Measurements from ENCODE around the gene ANGEL1.

Gene ANGEL1

DNA sequence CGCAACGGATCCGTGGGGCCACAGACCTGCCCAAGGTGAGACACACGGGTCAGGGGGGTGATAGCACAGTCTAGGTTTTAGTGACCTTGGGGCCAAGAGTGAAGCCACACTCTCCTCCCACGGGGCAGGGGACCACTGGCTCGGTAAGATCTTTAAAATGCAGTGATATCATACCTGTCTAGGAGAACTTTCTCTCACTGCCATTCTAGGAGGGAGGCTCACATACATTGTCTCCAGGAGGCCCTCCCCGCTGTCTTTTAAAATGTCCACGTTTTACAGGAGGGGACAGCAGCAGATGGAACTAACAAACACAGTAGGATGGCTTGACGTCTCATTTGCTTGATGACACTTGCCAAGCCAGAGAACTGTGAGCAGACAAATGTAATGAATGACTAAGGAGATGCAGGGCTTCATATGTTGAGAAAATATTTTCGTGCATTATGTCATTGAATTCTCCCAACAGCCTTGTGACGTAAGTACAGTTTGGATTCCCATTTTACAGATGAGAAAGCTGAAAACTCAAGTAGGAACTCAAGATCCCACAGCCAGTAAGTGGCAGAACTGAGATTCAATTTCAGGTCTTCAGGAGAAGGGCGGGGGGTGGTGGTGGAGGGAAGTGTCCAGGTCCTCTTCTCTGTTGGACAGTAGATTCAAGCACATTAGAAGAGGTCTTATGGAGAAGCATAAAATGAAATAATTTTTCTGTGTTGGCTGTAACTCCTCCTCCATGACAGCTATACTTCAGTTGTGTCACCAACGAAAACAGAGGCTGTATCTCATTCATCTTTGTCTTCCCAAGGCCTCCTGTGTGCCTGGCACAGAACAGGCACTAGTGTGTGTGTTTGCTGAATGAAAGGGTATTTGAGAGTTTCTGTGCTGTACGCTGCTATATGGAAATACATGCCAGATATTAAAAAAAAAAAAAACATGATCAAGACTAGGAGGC lies 49.3 kb downstream of the ANGEL1 start:
- DNase-seq, result peak; percentile 57

DNA sequence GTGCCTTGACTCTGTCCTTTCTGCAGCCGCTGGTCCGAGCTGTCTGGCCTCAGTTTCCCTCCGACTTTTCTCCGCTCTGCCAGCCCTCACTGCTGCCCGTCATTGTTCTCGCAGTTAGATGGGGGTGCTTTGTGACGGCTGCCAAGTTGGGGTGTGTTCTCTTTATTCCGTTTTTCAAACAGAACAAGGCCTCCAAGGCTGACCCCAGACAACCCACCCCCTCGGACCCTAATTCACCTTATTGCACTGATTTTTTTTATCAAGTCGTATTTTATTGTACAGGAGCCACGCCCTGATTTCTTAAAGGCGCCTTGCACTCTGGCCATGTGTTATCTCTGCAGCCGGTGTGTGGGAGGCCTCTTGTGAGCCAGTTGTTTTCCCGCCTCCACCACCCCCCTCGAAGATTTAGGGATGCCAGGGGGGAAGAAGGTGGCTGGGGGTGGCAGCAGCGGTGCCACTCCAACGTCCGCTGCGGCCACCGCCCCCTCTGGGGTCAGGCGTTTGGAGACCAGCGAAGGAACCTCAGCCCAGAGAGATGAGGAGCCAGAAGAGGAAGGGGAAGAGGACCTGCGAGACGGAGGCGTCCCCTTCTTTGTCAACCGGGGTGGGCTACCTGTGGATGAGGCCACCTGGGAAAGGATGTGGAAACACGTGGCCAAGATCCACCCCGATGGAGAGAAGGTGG lies 50.1 kb downstream of the ANGEL1 start:
- DNase-seq, result peak; percentile 60

DNA sequence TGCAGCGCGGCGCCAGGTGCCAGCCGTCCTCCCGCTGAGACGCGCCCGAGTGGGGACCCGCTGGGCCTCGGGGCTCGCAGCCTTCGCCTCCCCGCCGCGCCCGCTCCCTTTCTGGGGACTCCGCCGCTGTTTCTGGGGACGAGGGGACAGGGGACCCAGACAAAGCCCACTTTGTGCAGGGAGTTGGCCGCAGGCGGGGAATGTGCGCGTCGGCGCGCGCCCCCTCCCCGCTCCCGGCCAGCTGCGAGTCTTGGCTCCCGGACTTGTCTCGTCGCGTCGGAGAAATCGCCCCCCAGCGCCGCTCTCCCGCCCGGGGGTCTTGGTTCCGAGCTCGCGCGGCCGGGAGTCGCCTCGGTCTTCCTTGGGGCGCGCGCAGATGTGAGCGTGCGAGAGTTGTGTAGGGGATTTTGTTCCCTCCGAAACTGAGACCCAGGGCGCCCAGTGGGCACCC lies 50.7 kb downstream of the ANGEL1 start:
- DNase-seq, result peak; percentile 73

DNA sequence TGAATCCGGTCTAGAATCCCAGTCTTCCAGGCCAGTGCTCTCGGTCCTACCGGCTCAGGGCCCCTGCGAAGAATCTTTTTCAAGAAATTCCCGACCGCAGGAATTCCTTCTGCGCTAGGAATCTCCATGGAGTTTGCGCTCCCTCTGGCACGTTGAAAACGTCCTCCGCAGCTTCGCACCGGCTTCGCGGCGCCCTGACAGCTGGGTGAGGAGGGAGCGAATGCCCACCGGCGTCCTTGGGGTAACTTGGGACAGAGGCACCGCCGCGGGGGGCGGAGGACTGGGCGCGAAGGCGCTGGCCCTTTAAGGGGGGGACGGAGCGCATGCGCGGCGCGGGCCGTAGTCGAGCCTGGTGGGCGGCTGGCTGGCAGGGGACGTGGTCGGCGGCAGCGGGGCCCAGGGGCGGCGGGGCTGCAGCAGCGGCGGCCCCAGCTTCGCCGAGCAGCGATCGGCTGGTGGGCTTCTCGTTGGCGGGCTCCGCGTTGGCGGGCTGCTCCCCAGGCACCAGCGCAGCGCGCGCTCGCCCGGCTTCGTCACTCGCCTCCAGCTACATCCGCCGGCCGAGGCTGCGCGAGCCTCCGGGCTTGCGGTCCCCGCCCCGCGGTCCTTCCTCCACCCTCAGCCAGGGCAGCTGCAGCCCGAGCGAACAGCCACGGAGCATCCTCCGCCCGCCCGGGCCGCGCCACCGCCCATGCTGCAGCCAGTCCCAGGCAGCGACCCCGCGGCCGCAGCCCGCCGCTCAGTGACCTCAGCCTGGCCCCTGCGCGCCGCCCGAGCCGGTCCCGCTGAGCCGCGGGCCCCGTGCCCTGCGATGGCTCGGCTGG lies 51.3 kb downstream of the ANGEL1 start, which contains the start of gene VASH1:
VASH1 (plus strand) TSS at position 333 of the 824 bp plus-strand sequence. CDS start 1,354 bp downstream, outside the sequence.
- DNase-seq, result peak; percentile 87

DNA sequence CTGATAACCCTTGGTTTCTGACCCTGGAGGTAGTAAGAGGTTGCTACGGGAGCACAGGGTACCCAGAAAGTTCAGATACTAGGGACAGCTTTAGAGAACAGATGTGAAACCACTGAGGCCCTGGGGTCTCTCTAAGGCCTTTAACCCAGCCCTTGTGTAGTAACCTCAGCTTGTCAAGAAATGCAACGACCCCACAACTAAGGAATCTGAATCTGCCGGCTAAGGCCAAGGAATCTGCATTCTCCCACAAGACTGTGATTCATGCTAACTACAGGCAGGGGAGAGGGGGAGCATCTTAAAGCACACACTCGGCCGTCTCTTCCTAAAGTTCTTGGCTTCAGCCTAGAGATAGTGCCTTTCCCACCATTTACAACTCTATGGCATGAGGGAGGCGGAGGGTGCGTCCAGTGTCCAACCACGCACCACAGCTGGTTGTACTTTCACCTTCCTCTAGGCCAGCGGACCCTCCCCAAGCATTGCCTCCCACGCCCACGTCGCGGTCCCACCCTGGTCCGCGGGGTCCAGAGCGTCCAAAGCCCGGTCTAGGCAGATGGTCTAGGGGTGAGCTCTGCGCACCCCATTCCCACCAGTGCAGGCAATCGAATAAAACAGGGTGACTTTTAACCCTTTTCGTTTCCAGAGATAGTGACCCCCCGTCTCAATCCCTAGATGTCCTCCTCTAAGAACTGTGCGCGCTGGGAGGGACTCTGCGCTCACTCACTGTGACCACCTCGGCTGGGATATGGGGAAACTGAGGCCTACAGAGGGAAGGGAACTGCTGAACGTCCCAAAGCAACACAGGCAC lies 52.1 kb downstream of the ANGEL1 start:
- no peak for DNase-seq

DNA sequence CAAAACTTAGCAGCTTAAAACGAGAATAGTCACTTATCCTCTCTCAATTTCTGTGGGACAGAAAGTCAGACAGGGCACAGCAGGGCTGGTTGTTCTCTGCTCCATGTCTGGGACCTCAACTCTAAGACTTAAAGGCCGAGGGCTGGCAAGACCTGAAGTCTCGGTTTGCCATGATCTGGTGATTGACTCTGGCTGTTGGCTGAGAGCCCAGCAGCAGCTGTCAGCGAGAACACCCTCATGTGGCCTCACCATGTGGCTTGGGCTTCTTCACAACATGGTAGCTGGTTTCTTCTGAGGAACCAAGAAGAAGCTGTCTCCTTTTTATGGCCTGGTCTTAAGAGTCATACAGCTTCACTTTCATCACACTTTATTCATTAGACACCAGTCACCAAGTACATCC lies 53.1 kb downstream of the ANGEL1 start:
- DNase-seq, result no peak

DNA sequence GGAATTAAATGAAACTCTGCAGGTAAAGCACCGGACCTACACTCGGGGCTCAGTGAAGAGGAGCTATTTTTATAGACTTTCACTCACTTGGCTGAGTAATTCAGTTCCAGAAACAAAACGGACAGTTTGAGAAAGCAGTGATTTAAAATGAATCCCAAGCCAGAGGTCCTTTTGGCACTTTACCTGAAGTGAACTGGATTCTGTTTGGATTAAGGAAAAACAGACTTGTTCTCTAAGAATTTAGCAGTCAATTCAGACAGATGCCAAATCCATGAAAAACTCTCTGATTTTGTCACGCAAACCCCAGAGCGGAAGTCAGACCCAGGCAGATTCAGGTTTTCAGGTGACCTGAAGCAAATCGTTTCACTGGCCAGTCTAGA lies 56.3 kb downstream of the ANGEL1 start:
- no peak for DNase-seq

DNA sequence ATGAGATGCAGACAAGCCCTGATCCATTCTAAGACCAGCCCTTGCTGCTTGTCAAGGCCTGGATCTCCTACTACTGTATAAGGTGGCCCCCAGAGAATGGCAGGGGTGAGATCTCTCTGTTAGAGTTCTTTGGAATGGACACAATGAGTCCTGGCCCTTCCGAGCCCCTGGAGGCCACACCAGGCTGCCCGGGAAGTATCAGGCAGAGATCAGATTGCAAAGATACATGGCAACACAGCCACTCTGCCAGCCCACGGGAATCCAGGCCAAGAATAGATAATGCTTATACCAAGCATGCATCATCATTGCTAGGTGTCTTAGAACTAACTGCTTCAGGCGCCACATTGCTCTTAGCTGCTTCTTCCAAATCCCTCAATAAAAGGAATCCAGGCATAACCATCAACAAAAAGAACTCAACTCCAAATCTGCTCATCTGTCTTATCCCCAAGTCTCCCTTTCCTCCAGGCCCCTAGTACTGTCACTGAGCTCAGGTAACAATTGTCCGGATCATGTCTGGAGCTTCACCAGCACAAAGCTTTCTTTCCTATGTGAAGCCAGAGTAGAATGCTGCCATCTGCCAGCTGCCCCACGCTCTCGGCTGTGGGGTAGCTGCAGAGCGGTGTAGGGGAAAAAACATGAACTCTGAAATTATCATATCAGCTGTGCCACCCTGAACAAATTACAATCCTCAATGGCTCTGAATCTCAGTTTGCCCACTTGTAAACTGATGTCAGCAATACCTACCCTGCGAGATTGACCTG lies 56.9 kb downstream of the ANGEL1 start:
- no peak for DNase-seq

DNA sequence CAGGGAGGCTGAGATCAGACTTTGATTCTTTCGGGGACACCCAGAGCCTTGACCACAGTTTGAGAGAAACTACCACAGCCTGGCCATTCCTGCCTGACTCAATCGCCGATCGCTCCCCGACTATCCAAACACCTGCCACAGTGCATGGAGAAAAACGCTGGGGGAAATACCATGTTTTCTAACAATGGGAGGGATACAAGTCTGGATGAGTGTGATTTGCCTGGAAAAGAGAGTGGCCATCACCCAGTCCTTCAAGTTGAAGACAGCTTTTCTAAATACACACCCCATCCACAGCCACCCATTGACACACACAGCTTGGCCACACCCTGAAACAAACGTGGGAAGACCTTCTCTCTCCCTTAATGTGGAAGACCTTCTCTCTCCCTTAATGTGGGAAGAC lies 58.1 kb downstream of the ANGEL1 start:
- no peak for DNase-seq

DNA sequence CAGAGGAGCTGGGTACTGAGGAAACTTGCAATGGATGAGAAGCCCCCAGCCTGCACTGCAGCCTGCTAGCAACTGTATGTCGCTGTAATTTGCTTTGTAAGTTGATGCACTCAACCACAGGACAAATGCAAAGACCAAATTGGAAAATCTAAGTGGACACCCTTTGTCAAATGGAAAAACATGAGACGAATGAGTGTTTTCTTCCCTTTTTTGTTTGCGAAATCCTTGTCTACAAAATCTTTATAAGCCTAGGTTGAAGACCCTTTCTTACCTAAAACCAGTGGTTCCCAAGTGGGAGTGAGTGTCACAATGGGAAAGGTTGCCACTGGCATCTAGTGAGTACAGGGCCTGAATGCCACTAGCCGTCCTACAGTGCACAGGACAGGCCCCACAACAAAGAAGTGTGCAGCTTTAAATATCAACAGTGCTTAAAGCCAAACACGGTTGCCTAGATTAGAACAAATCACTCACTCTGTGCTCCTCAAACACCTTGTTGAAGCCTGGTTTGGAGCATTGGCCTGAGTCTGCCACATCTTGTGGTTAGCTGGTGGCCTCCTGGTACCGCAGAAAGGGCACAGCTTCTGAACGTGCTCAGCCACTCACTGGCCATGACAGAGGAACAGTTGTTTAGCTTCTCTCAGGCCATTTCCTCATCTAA lies 59.0 kb downstream of the ANGEL1 start:
- DNase-seq, result no peak

DNA sequence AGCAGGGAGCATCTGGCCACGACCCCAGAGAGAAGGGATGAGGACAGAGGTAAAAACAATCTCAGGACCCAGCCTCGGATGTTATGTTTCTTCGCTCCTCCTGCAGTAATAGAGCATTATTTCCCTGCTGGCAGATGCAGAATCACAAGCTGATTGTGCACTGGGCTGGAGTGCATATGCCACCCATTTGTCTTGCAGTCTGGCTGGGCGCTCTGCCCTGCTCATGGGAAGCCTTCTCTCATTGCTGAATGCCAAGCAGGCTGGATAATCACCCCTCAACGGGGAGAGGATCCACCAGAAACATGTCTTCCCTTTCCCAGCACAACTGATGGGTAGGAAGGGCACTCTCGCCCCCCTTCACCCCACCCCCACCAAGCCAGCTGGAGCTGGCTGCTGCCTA lies 59.9 kb downstream of the ANGEL1 start:
- DNase-seq, result no peak

DNA sequence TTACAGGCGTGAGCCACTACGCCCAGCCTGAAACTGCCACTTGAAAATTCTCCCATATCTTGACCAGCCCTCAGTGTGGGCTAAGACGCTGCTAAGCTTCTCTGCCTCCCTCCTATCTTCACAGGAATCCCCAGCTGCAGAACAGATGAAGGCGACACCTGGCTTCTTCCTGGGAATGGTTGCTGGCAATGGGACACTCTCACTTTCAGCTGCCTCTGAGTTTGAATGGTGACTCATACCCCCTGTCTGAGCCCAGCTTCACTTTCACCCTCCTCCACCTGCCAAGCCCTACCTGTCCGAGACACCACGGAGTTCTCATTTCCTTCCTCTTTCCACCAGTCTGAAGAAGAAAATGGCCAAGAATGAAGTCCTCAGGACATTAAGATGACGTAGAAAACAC lies 69.7 kb downstream of the ANGEL1 start:
- no peak for DNase-seq

DNA sequence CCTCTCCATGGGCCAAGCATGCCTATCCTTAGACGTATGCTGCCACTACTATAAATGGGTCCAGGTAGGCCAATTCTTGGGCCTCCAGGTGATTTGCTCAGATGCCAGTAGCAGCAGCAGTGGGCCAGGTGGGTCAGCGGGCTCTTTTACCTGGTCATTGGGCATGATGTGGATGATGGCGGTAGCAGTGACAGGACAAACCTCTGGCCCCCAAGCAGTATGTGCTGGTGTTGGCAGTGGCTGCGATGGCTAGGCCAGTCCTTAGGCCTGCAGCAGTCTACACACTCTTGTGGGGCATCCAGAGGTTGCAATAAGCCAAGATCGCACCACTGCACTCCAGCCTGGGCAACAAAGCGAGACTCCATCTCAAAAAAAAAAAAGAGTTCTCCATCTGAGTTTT lies 70.5 kb downstream of the ANGEL1 start:
- DNase-seq, result no peak

DNA sequence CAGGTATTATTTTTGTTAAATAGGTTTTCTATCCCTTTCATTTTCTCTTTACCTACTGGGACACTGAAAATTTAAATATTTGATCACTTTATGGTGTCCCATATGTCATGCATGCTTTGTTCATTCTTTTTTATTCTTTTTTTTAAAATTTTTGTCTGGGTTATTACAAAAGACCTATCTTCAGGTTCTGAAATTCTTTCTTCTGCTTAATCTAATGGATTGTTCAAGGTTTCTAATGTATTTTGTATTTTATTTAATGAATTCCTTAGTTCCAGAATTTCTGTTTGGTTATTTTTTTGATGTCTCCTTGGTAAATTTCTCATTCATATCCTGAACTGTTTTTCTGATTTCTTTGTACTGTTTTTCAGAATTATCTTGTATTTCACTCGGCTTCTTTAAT lies 71.6 kb downstream of the ANGEL1 start:
- no peak for DNase-seq

All from NCI-H69 (cell line).